SU-DHL-6 (cell line): ENCODE measurements around the gene BTBD9.

Experiments
- H2AFZ ChIP-seq: fragments of 200-600 bp; sonication (generic); 2 replicates; pipeline ENCODE4 v1.6.1; 2014; ENCODE audit warnings: low read depth, mild to moderate bottlenecking, moderate library complexity, mixed read lengths, antibody characterized with exemption, low read length; ENCODE audit not compliant: severe bottlenecking
- H3F3A ChIP-seq: fragments of 200-600 bp; shearing (Covaris generic); 2 replicates; pipeline ENCODE4 v1.6.0; 2016; ENCODE audit warnings: antibody characterized with exemption, mild to moderate bottlenecking; ENCODE audit not compliant: insufficient read depth
- H3K27ac ChIP-seq: fragments of 200-600 bp; sonication (generic); 2 replicates; pipeline ENCODE4 v1.5.1; 2016; ENCODE audit warnings: low read depth, mild to moderate bottlenecking, low read length, moderate library complexity, mixed read lengths
- H3K27me3 ChIP-seq: fragments of 200-600 bp; sonication (generic), shearing (Covaris generic); 2 replicates; pipeline ENCODE4 v1.6.0; 2014; ENCODE audit warnings: mild to moderate bottlenecking, low read length
- H3K36me3 ChIP-seq: fragments of 200-600 bp; sonication (generic); 2 replicates; pipeline ENCODE4 v1.6.1; 2014; ENCODE audit warnings: mild to moderate bottlenecking, low read length, mixed read lengths
- H3K4me2 ChIP-seq: fragments of 300-600, 200-600 bp; shearing (Covaris generic), sonication (generic); 2 replicates; pipeline ENCODE4 v1.6.0; 2014; ENCODE audit warnings: low read length, low read depth, mild to moderate bottlenecking; ENCODE audit not compliant: poor library complexity, severe bottlenecking
- H3K4me3 ChIP-seq: fragments of 200-600 bp; sonication (generic); 2 replicates; pipeline ENCODE4 v1.5.1; 2014; ENCODE audit warnings: antibody characterized with exemption, low read length, mild to moderate bottlenecking, mixed read lengths; ENCODE audit not compliant: insufficient read depth, poor library complexity, severe bottlenecking
- H3K79me2 ChIP-seq: fragments of 200-600 bp; sonication (generic); 2 replicates; pipeline ENCODE4 v1.6.1; 2014; ENCODE audit warnings: mild to moderate bottlenecking, low read length, moderate library complexity; ENCODE audit not compliant: insufficient read depth
- H3K9ac ChIP-seq: fragments of 200-600 bp; sonication (generic); 2 replicates; pipeline ENCODE4 v1.7.0; 2014; ENCODE audit warnings: mild to moderate bottlenecking, low read length
- H3K9me2 ChIP-seq: fragments of 200-600 bp; sonication (generic); replicated peaks from 2 replicates; pipeline ENCODE4 v1.6.1; 2014; ENCODE audit warnings: low read length; ENCODE audit not compliant: insufficient read depth
- H3K9me3 ChIP-seq: fragments of 200-600 bp; sonication (generic); 2 replicates; pipeline ENCODE4 v1.6.1; 2014; ENCODE audit warnings: low read length, mixed read lengths; ENCODE audit not compliant: insufficient read depth
- H4K20me1 ChIP-seq: fragments of 200-600 bp; sonication (generic); 2 replicates; pipeline ENCODE4 v1.6.1; 2014; ENCODE audit warnings: low read depth, mild to moderate bottlenecking, antibody characterized with exemption, low read length, moderate library complexity, mixed read lengths
- CTCF ChIP-seq: fragments of 200-600 bp; sonication (generic); IDR thresholded peaks from one replicate; pipeline ENCODE4 v1.5.1; 2017; ENCODE audit warnings: antibody characterized with exemption, mild to moderate bottlenecking, low read length, moderate library complexity; ENCODE audit not compliant: insufficient read depth, poor library complexity, severe bottlenecking
- EZH2phosphoT487 ChIP-seq: fragments of 200-600 bp; sonication (generic), shearing (Covaris generic); conservative IDR thresholded peaks from 2 replicates; pipeline ENCODE4 v1.6.1; 2018; ENCODE audit warnings: mild to moderate bottlenecking, antibody characterized with exemption, low read length, moderate library complexity, mixed read lengths

The BTBD9 gene

GRCh38 chr6:38149531-38149930, 490.2 kb downstream of the BTBD9 start:
- Histone ChIP-seq H3K9me2 (no peaks in the 10 kb centered on the region), H3K79me2 (no peaks in the 10 kb centered on the region), H3F3A (no peaks in the 10 kb centered on the region), H3K27me3 (no peaks in the 10 kb centered on the region), H4K20me1 (no peaks in the 10 kb centered on the region), H3K9ac (no peak overlapping the region), H3K9me3 (no peaks in the 10 kb centered on the region), H3K4me3 (no peak overlapping the region), H3K27ac (no peak overlapping the region), H3K36me3 (no peaks in the 10 kb centered on the region), H2AFZ (no peak overlapping the region), H3K4me2 (no peak overlapping the region)
- TF ChIP-seq EZH2phosphoT487 = no peak
- TF ChIP-seq CTCF = no peak

GRCh38 chr6:38148606-38149005, 491.1 kb downstream of the BTBD9 start:
- Histone ChIP-seq H3K27ac (no peak overlapping the region), H3K4me2 (no peak overlapping the region), H3K27me3 (no peaks in the 10 kb centered on the region), H3K9me2 (no peaks in the 10 kb centered on the region), H3F3A (no peaks in the 10 kb centered on the region), H4K20me1 (no peaks in the 10 kb centered on the region), H2AFZ (no peak overlapping the region), H3K79me2 (no peaks in the 10 kb centered on the region), H3K4me3 (no peak overlapping the region), H3K9ac (no peak overlapping the region), H3K9me3 (no peaks in the 10 kb centered on the region), H3K36me3 (no peaks in the 10 kb centered on the region)
- TF ChIP-seq CTCF (no peak), EZH2phosphoT487 (no peak)

- Histone ChIP-seq H3K27ac (no peak overlapping the region), H4K20me1 (no peaks in the 10 kb centered on the region), H3F3A (no peaks in the 10 kb centered on the region), H3K9me3 (no peaks in the 10 kb centered on the region), H3K36me3 (no peaks in the 10 kb centered on the region), H3K9me2 (no peaks in the 10 kb centered on the region), H3K4me3 (no peak overlapping the region), H3K4me2 (no peak overlapping the region), H2AFZ (no peak overlapping the region), H3K79me2 (no peaks in the 10 kb centered on the region), H3K27me3 (no peaks in the 10 kb centered on the region), H3K9ac (no peak overlapping the region)
- TF ChIP-seq EZH2phosphoT487 (no peak), CTCF (no peak)
Observed at GRCh38 chr6:38146734-38147027, 493.0 kb downstream of the BTBD9 start.
